Fibroblast of peridontal ligament (primary cell): ENCODE results near the gene ADH7.
"Not testable (repeated sequence)": the region's sequence is repeated elsewhere in the genome, so short reads cannot be mapped to it uniquely, and the experiment has no call there.

Experiments used
- DNase-seq: peaks from one replicate; pipeline ENCODE4 v3.0.0-alpha.2; 2010; ENCODE audit errors: extremely low read depth

The ADH7 gene

GRCh38 chr4:99415762-99416161 is 19.4 kb downstream of the ADH7 start:
- DNase-seq, result not testable (repeated sequence)

GRCh38 chr4:99414902-99415301 is 20.2 kb downstream of the ADH7 start:
- DNase-seq, result not testable (repeated sequence)

- peak; percentile 39 for DNase-seq
Observed at GRCh38 chr4:99414401-99414800, 20.7 kb downstream of the ADH7 start.

- no peak for DNase-seq
Observed at GRCh38 chr4:99413140-99413539, 22.0 kb downstream of the ADH7 start.

- DNase-seq, result no peak
Observed at GRCh38 chr4:99411041-99411440, 24.1 kb downstream of the ADH7 start.

- no peak for DNase-seq
Observed at GRCh38 chr4:99410075-99410474, 25.1 kb downstream of the ADH7 start.

GRCh38 chr4:99408346-99408745 is 26.8 kb downstream of the ADH7 start:
- DNase-seq, result peak; percentile 66

- peak; percentile 96 for DNase-seq
Observed at GRCh38 chr4:99405433-99406115, 29.6 kb downstream of the ADH7 start.

GRCh38 chr4:99404595-99405287 is 30.4 kb downstream of the ADH7 start:
- peak; percentile 98 for DNase-seq

GRCh38 chr4:99403380-99404184 is 31.6 kb downstream of the ADH7 start:
- peak; percentile 94 for DNase-seq

GRCh38 chr4:99402765-99403164 is 32.4 kb downstream of the ADH7 start:
- no peak for DNase-seq

- DNase-seq, result peak; percentile 51
Observed at GRCh38 chr4:99400831-99401230, 34.3 kb downstream of the ADH7 start.

GRCh38 chr4:99399017-99399416 is 36.1 kb downstream of the ADH7 start:
- DNase-seq, result no peak

GRCh38 chr4:99395595-99396364 is 39.4 kb downstream of the ADH7 start:
- DNase-seq, result peak; percentile 71

GRCh38 chr4:99394896-99395295 is 40.2 kb downstream of the ADH7 start:
- DNase-seq, result peak; percentile 73

- DNase-seq, result peak; percentile 91
Observed at GRCh38 chr4:99390055-99390454, 45.1 kb downstream of the ADH7 start.

GRCh38 chr4:99389606-99390005 is 45.5 kb downstream of the ADH7 start:
- DNase-seq, result no peak

- peak; percentile 99 for DNase-seq
Observed at GRCh38 chr4:99383833-99384392, 51.2 kb downstream of the ADH7 start.

GRCh38 chr4:99383399-99383798 is 51.7 kb downstream of the ADH7 start:
- DNase-seq, result no peak

GRCh38 chr4:99382745-99383360 is 52.3 kb downstream of the ADH7 start:
- DNase-seq, result no peak

- DNase-seq, result no peak
Observed at GRCh38 chr4:99381588-99382175, 53.5 kb downstream of the ADH7 start.
